Kidney epithelial cell (primary cell): Measurements from ENCODE around the gene PNMA3. TPM values are rescaled to one million over a fixed set of nuclear protein-coding genes. Genes with fewer than 3 reads are reported as not detected.
"Not testable (repeated sequence)": the region's sequence is repeated elsewhere in the genome, so short reads cannot be mapped to it uniquely, and the experiment has no call there.

Experiments
- DNase-seq: peaks from one replicate; pipeline ENCODE4 v3.0.0-alpha.2; 2010; ENCODE audit warnings: low read depth
- H3K27me3 ChIP-seq: 2 replicates; pipeline ENCODE4 v1.6.0; 2011; ENCODE audit warnings: low read length; ENCODE audit not compliant: control insufficient read depth, insufficient read depth
- H3K36me3 ChIP-seq: 2 replicates; pipeline ENCODE4 v1.5.1; 2011; ENCODE audit warnings: low read length; ENCODE audit not compliant: control insufficient read depth, insufficient read depth
- H3K4me3 ChIP-seq: 2 replicates; pipeline ENCODE4 v1.5.1; 2011; ENCODE audit warnings: low read depth, mild to moderate bottlenecking, control low read depth, low read length
- CTCF ChIP-seq: IDR thresholded peaks from 2 replicates; pipeline ENCODE4 v1.5.1; 2011; ENCODE audit warnings: mild to moderate bottlenecking, moderate library complexity, low read length, control low read depth, inconsistent platforms; ENCODE audit not compliant: insufficient read depth, poor library complexity, severe bottlenecking
- total RNA-seq: library from RNA; depleted of rRNA; stranded (reverse); fragments of >200 nt; gene quantifications from 2 replicates; pipeline ENCODE4 v1.2.3, GENCODE V29; 2015

PNMA3 gene
- 1.5 and 1.7 TPM in 2 replicates for total RNA-seq

GRCh38 chrX:153055871-153056749, at the start of gene PNMA3:
Gene PNMA3, plus strand, starts transcription at chrX:153056470. Its CDS starts 586 bp downstream, at chrX:153057056.
- peaks cover 21% of the 10 kb centered on the region for H3K27me3 ChIP-seq
- TF ChIP-seq CTCF, result no peak
- no peaks in the 10 kb centered on the region for H3K36me3 ChIP-seq
- no peak for DNase-seq
- no peak within 1 kb of the TSS for H3K4me3 ChIP-seq

- not testable (repeated sequence) for DNase-seq, H3K36me3 ChIP-seq, H3K27me3 ChIP-seq, H3K4me3 ChIP-seq
These were observed 39.1 kb upstream of the PNMA3 start for GRCh38 chrX:153017174-153017573.

- DNase-seq, result no peak
- Histone ChIP-seq H3K4me3 (no peak overlapping the region), H3K36me3 (no peaks in the 10 kb centered on the region), H3K27me3 (no peaks in the 10 kb centered on the region)
- no peak for TF ChIP-seq CTCF
These were observed 37.1 kb upstream of the PNMA3 start for GRCh38 chrX:153019166-153019565.

- not testable (repeated sequence) for H3K36me3 ChIP-seq, DNase-seq, H3K4me3 ChIP-seq, H3K27me3 ChIP-seq
These were observed 29.8 kb upstream of the PNMA3 start for GRCh38 chrX:153026501-153026900.

- DNase-seq, H3K36me3 ChIP-seq, H3K27me3 ChIP-seq, H3K4me3 ChIP-seq: not testable (repeated sequence)
These were observed 27.8 kb upstream of the PNMA3 start for GRCh38 chrX:153028487-153028886.

GRCh38 chrX:153029162-153029561, 27.1 kb upstream of the PNMA3 start:
- H3K4me3 ChIP-seq, result no peak overlapping the region
- TF ChIP-seq CTCF, result no peak
- no peaks in the 10 kb centered on the region for H3K27me3 ChIP-seq
- no peak for DNase-seq
- H3K36me3 ChIP-seq, result no peaks in the 10 kb centered on the region

GRCh38 chrX:153029875-153030274, 26.4 kb upstream of the PNMA3 start:
- no peaks in the 10 kb centered on the region for H3K36me3 ChIP-seq
- no peaks in the 10 kb centered on the region for H3K27me3 ChIP-seq
- H3K4me3 ChIP-seq, result no peak overlapping the region
- TF ChIP-seq CTCF, result no peak
- no peak for DNase-seq
